ENCODE results near the gene JAML. TPM values are rescaled to one million over a fixed set of nuclear protein-coding genes. Genes with fewer than 3 reads are reported as not detected.

Gene JAML
- total and polyA plus RNA-seq, 8 donors = 0.39 to 7.4 (median 2.3) TPM

- peaks cover 0 to 44% (median 8%) of the 10 kb centered on the region in 3 donors for H3K36me3 ChIP-seq
- intact Hi-C loops (cut with DNase I) = no loop called here
- no peak overlapping the region for H3K27ac ChIP-seq
- TF ChIP-seq, protein P1, sequence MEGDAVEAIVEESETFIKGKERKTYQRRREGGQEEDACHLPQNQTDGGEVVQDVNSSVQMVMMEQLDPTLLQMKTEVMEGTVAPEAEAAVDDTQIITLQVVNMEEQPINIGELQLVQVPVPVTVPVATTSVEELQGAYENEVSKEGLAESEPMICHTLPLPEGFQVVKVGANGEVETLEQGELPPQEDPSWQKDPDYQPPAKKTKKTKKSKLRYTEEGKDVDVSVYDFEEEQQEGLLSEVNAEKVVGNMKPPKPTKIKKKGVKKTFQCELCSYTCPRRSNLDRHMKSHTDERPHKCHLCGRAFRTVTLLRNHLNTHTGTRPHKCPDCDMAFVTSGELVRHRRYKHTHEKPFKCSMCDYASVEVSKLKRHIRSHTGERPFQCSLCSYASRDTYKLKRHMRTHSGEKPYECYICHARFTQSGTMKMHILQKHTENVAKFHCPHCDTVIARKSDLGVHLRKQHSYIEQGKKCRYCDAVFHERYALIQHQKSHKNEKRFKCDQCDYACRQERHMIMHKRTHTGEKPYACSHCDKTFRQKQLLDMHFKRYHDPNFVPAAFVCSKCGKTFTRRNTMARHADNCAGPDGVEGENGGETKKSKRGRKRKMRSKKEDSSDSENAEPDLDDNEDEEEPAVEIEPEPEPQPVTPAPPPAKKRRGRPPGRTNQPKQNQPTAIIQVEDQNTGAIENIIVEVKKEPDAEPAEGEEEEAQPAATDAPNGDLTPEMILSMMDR (IDR thresholded peaks at IDR 0.05) = no peak
- ATAC-seq (no peak), DNase-seq (no peak), FAIRE-seq (no peak)
- no peaks in the 10 kb centered on the region for H3K27me3 ChIP-seq
- H3K9me3 ChIP-seq = no peaks in the 10 kb centered on the region
- H3K4me3 ChIP-seq = no peak overlapping the region
- H3K4me1 ChIP-seq = no peaks in the 10 kb centered on the region
Observed at GRCh38 chr11:118231461-118231860, 6.7 kb upstream of the JAML start.

DNA sequence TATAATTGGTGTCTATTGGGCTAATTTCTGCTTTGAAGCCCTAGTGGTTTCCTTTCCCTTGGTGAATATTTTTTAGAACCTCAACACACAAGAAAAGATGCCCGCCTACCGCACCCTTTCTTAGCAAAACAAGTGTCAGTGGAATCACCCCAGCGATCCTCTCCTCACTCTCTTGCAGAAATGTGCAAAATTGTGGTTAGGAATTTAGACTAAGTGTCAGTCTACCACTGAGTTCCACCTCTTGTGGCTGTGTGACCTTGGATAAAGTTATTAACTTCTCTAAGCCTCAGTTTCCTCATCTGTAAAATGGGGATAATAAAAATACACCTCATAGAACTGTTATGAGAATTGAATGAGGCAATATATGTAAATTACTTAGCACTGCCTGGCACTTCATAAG lies 5.3 kb upstream of the JAML start:
- Histone ChIP-seq H3K27me3 (no peaks in the 10 kb centered on the region), H3K9me3 (no peaks in the 10 kb centered on the region), H3K27ac (no peak overlapping the region), H3K36me3 (peaks cover 0 to 46% (median 8%) of the 10 kb centered on the region in 3 donors), H3K4me3 (no peak overlapping the region), H3K4me1 (no peaks in the 10 kb centered on the region)
- 93 to 94% methylated on average over 3 of the region's 3 CpGs for WGBS, 2 donors
- TF ChIP-seq, protein P1 (IDR thresholded peaks at IDR 0.05) = no peak
- no peak for FAIRE-seq
- no peak for DNase-seq
- intact Hi-C loops (cut with DNase I) = no loop called here
- no peak for ATAC-seq

GRCh38 chr11:118229274-118229847 lies 4.5 kb upstream of the JAML start:
- Histone ChIP-seq H3K9me3 (no peaks in the 10 kb centered on the region), H3K27me3 (no peaks in the 10 kb centered on the region), H3K36me3 (peaks cover 0 to 42% (median 8%) of the 10 kb centered on the region in 3 donors), H3K4me3 (no peak overlapping the region), H3K27ac (peak overlapping the region in 1 of 4 donors; percentile 4), H3K4me1 (no peaks in the 10 kb centered on the region)
- TF ChIP-seq, protein P1 (IDR thresholded peaks at IDR 0.05) = no peak
- no peak for DNase-seq
- ATAC-seq = no peak
- intact Hi-C loops (cut with DNase I) = no loop called here
- no peak for FAIRE-seq
- 88 to 93% methylated on average over 5 of the region's 5 CpGs for WGBS, 2 donors

GRCh38 chr11:118227865-118228785 lies 3.3 kb upstream of the JAML start:
- peaks cover 0 to 36% (median 8%) of the 10 kb centered on the region in 3 donors for H3K36me3 ChIP-seq
- no peaks in the 10 kb centered on the region for H3K9me3 ChIP-seq
- FAIRE-seq (no peak), ATAC-seq (peak in 2 of 4 donors; percentile 52 to 62), DNase-seq (no peak)
- intact Hi-C loops (cut with DNase I) = no loop called here
- 91 to 93% methylated on average over 8 of the region's 8 CpGs for WGBS, 2 donors
- H3K27ac ChIP-seq = peak overlapping the region in 1 of 4 donors; percentile 9
- no peak overlapping the region for H3K4me3 ChIP-seq
- no peaks in the 10 kb centered on the region for H3K4me1 ChIP-seq
- H3K27me3 ChIP-seq = no peaks in the 10 kb centered on the region
- TF ChIP-seq, protein P1 (IDR thresholded peaks at IDR 0.05) = no peak

GRCh38 chr11:118226781-118227180 lies 2.0 kb upstream of the JAML start:
- intact Hi-C loops (cut with DNase I) = no loop called here
- Histone ChIP-seq H3K9me3 (no peaks in the 10 kb centered on the region), H3K4me3 (no peak overlapping the region), H3K4me1 (no peaks in the 10 kb centered on the region), H3K27ac (no peak overlapping the region), H3K27me3 (no peaks in the 10 kb centered on the region), H3K36me3 (peaks cover 0 to 24% (median 3%) of the 10 kb centered on the region in 3 donors)
- FAIRE-seq = no peak
- TF ChIP-seq, protein P1 (IDR thresholded peaks at IDR 0.05) = no peak
- 74 to 93% methylated on average over 2 of the region's 2 CpGs for WGBS, 2 donors
- ATAC-seq = no peak
- no peak for DNase-seq
